Neutrophil (primary cell): Measurements from ENCODE around the gene TERT.
"Not testable (repeated sequence)": the region's sequence is repeated elsewhere in the genome, so short reads cannot be mapped to it uniquely, and the experiment has no call there.

Source experiments
- H3K27ac ChIP-seq: fragments of 200-600 bp; sonication (generic); 2 replicates; pipeline ENCODE4 v1.5.1; 2016; ENCODE audit warnings: mild to moderate bottlenecking, moderate library complexity
- H3K27me3 ChIP-seq: fragments of 200-600 bp; sonication (generic); 2 replicates; pipeline ENCODE4 v1.6.0; 2016; ENCODE audit warnings: mild to moderate bottlenecking
- H3K36me3 ChIP-seq: fragments of 200-600 bp; sonication (generic); 2 replicates; pipeline ENCODE4 v1.5.1; 2017
- H3K4me1 ChIP-seq, 2 experiments: fragments of 200-600 bp in 1 of 2; sonication (generic) in 1 of 2; 1 replicate in 1 of 2; 2 replicates in 1 of 2; pipeline versions ENCODE4 v1.5.1 to v1.6.1; 2013 to 2016; ENCODE audit warnings: low read depth in 1 of 2, low read length in 1 of 2, mild to moderate bottlenecking in 1 of 2, moderate library complexity in 1 of 2; ENCODE audit not compliant: control insufficient read depth in 1 of 2, insufficient read depth in 1 of 2
- H3K4me3 ChIP-seq, 2 experiments: fragments of 200-600 bp in 1 of 2; sonication (generic) in 1 of 2; 1 replicate in 1 of 2; 2 replicates in 1 of 2; pipeline ENCODE4 v1.5.1; 2013 to 2016; ENCODE audit warnings: low read depth in 1 of 2, low read length in 1 of 2, mild to moderate bottlenecking in 1 of 2, moderate library complexity in 1 of 2
- H3K9me3 ChIP-seq: fragments of 200-600 bp; sonication (generic); 2 replicates; pipeline ENCODE4 v1.5.1; 2016
- TF ChIP-seq, protein P1 (sequence below): fragments of 200-600 bp; sonication (generic); IDR thresholded peaks from 2 replicates; pipeline ENCODE4 v1.5.1; 2016; ENCODE audit warnings: antibody characterized with exemption

Gene TERT

DNA sequence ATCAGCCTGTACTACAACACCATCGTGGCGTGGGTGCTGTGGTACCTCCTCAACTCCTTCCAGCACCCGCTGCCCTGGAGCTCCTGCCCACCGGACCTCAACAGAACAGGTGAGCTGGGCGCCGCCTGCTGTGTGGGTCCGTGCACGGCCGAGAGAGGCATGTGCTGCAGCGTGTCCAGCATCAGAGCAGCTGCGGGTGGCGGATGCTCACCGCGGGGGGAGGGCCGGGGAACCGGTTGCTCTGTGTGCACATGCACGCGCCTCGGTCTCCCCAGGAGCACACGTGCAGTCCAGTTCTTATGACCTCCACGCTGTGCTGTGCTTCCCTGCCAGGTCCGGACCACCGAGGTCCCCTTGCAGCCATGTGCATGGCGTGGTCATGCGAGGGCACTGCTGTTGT lies 62.1 kb downstream of the TERT start:
- Histone ChIP-seq H3K4me1 (no peaks in the 10 kb centered on the region), H3K27ac (no peak overlapping the region), H3K36me3 (no peaks in the 10 kb centered on the region), H3K9me3 (no peaks in the 10 kb centered on the region), H3K27me3 (peaks cover 6% of the 10 kb centered on the region), H3K4me3 (no peak overlapping the region)
- TF ChIP-seq, protein P1, sequence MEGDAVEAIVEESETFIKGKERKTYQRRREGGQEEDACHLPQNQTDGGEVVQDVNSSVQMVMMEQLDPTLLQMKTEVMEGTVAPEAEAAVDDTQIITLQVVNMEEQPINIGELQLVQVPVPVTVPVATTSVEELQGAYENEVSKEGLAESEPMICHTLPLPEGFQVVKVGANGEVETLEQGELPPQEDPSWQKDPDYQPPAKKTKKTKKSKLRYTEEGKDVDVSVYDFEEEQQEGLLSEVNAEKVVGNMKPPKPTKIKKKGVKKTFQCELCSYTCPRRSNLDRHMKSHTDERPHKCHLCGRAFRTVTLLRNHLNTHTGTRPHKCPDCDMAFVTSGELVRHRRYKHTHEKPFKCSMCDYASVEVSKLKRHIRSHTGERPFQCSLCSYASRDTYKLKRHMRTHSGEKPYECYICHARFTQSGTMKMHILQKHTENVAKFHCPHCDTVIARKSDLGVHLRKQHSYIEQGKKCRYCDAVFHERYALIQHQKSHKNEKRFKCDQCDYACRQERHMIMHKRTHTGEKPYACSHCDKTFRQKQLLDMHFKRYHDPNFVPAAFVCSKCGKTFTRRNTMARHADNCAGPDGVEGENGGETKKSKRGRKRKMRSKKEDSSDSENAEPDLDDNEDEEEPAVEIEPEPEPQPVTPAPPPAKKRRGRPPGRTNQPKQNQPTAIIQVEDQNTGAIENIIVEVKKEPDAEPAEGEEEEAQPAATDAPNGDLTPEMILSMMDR = no peak

DNA sequence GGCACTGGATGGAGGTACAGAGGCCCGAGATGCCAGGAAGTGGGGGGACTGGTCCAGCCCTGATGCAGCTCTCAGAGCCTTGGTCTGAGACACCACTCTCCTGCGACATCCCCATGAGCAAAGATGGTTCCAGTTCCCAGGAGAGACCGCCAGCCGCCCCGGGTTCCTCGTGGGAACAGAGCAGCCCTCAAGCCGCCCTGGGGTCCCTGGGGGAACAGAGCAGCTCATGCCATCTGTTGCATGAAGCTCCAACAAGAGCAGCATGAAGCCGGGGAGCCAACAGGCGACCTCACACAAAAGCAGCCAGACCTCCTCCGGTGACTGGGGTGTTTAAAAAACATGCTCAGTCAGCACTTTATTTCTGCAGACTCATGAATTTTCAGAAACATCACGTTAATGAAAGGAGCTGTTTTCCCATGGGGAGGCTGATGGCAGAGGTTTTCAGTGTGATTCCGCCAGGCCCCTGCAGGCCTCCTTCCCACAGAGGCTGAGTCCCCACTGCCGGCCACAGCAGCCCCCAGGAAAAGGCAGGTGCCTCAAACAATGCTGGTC lies 63.4 kb downstream of the TERT start:
- no peaks in the 10 kb centered on the region for H3K36me3 ChIP-seq
- no peaks in the 10 kb centered on the region for H3K9me3 ChIP-seq
- TF ChIP-seq, protein P1 = no peak
- H3K27ac ChIP-seq = no peak overlapping the region
- H3K27me3 ChIP-seq = peaks cover 13% of the 10 kb centered on the region
- no peaks in the 10 kb centered on the region for H3K4me1 ChIP-seq
- no peak overlapping the region for H3K4me3 ChIP-seq

DNA sequence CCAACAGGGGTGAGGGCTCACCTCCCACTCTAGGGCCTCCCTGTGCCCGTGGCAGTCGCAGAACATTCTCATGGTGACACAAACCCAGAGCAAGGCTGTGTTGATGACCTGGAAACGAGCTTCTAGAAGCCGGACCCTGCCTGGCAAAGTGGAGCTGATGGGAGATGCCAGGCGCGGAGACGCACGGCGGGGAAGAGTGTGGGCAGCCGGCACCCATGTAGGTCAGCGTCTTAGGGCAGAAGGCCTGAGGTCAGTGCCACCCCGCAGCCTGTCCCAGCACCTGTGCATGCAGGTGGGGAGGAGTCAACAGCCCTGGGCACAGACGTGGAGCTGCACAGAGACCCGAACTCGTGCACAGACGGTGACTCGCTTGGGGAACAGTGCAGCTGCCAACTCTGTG lies 64.3 kb downstream of the TERT start:
- no peaks in the 10 kb centered on the region for H3K4me1 ChIP-seq
- H3K27me3 ChIP-seq = peaks cover 13% of the 10 kb centered on the region
- no peak overlapping the region for H3K4me3 ChIP-seq
- TF ChIP-seq, protein P1 = no peak
- H3K27ac ChIP-seq = no peak overlapping the region
- no peaks in the 10 kb centered on the region for H3K9me3 ChIP-seq
- H3K36me3 ChIP-seq = no peaks in the 10 kb centered on the region

DNA sequence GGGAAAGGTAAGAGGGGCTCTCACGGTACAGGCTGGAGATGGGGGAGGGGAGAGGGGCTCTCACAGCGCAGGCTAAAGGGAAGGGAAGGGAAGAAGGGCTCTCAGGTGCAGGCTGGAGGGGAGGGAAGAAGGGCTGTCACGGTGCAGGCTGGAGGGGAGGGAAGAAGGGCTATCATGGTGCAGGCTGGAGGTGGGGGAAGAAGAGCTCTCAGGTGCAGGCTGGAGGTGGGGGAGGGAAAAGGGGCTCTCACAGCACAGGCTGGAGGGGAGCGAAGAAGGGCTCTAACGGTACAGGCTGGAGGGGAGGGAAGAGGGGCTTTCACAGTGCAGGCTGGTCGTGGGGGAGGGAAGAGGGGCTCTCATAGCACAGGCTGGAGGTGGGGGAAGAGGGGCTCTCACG lies 65.0 kb downstream of the TERT start:
- Histone ChIP-seq H3K36me3 (no peaks in the 10 kb centered on the region), H3K4me1 (no peaks in the 10 kb centered on the region), H3K4me3 (no peak overlapping the region), H3K27me3 (peaks cover 13% of the 10 kb centered on the region), H3K9me3 (no peaks in the 10 kb centered on the region), H3K27ac (no peak overlapping the region)
- TF ChIP-seq, protein P1 = no peak

DNA sequence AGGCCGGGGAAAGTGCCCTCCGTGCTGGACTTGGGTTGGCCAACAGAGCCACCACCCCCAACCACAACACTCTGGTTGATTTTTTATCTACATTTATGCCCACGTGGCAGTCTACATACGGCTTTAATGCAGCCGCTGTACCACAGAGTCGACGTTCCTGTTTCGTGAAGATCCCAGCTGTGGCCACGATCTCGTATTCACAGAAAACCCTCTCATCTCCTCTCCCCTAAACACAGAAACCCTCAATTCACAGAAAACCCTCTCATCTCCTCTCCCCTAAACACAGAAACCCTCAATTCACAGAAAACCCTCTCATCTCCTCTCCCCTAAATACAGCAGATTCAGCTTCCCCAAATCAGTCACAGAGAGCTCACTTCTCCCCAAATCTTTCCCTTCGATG lies 65.8 kb downstream of the TERT start:
- H3K36me3 ChIP-seq, H3K27ac ChIP-seq, H3K4me3 ChIP-seq, H3K4me1 ChIP-seq, H3K9me3 ChIP-seq: not testable (repeated sequence)
- H3K27me3 ChIP-seq = peaks cover 13% of the 10 kb centered on the region

DNA sequence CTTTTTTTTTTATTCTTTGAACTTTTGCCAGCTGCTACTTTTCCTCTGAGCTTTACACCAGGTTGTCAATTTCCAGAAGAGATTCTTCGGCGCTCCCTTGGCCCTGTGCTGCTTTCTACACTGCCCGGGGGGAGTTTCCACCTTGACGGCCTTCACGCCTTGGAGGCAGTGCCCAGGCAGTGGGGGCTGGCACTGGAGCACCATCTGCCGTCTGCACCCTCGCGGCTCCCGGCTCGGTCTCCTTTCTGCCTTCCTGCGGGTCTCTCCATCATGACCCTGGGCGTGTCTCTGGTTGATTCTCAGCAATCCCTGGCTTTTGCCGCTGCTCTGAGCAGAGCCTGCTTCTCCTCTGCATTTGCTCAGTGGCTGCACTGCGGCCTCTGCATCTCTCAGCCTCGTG lies 66.7 kb downstream of the TERT start:
- no peaks in the 10 kb centered on the region for H3K9me3 ChIP-seq
- peaks cover 13% of the 10 kb centered on the region for H3K27me3 ChIP-seq
- no peak overlapping the region for H3K4me3 ChIP-seq
- no peaks in the 10 kb centered on the region for H3K36me3 ChIP-seq
- H3K4me1 ChIP-seq = no peaks in the 10 kb centered on the region
- TF ChIP-seq, protein P1 = no peak
- H3K27ac ChIP-seq = no peak overlapping the region
